GM12892 (cell line): Measurements from ENCODE around the gene TMEM167A.

ENCODE experiments used
- DNase-seq: peaks from one replicate; pipeline ENCODE4 v3.0.0; 2011; ENCODE audit not compliant: insufficient read length
- FAIRE-seq: peaks from 2 replicates; lab custom pipeline; 2011; peaks lifted over from hg19 to GRCh38; lab: Jason Lieb, UNC
- POLR2A ChIP-seq: IDR thresholded peaks from 2 replicates; pipeline ENCODE4 v1.6.1; 2011; ENCODE audit warnings: low read depth, low read length, control low read depth
- POLR2AphosphoS5 ChIP-seq: IDR thresholded peaks from 2 replicates; pipeline ENCODE4 v1.6.1; 2011; ENCODE audit warnings: low read depth, low read length, control low read depth
- TAF1 ChIP-seq: IDR thresholded peaks from 2 replicates; pipeline ENCODE4 v1.6.1; 2011; ENCODE audit warnings: low read depth, mild to moderate bottlenecking, control low read depth, low read length, borderline replicate concordance

The TMEM167A gene

GRCh38 chr5:83049370-83049885 lies 27.8 kb downstream of the TMEM167A start:
- DNase-seq (no peak), FAIRE-seq (no peak)
- no peak for TF ChIP-seq POLR2A
- no peak for TF ChIP-seq POLR2AphosphoS5
- TF ChIP-seq TAF1: no peak

GRCh38 chr5:83048811-83049210 lies 28.4 kb downstream of the TMEM167A start:
- DNase-seq (no peak), FAIRE-seq (no peak)
- TF ChIP-seq POLR2A (no peak), POLR2AphosphoS5 (no peak), TAF1 (no peak)

- no peak for FAIRE-seq
- no peak for TF ChIP-seq TAF1
- no peak for TF ChIP-seq POLR2A
- no peak for TF ChIP-seq POLR2AphosphoS5
Observed at GRCh38 chr5:83048277-83048676, 28.9 kb downstream of the TMEM167A start.

GRCh38 chr5:83044926-83045325 lies 32.3 kb downstream of the TMEM167A start:
- no peak for TF ChIP-seq POLR2A
- no peak for TF ChIP-seq POLR2AphosphoS5
- no peak for TF ChIP-seq TAF1
- FAIRE-seq: no peak

More at GRCh38 chr5:83048277-83048676, 28.9 kb downstream of the TMEM167A start:
- no peak for DNase-seq

GRCh38 chr5:83042507-83042906 lies 34.7 kb downstream of the TMEM167A start:
- no peak for FAIRE-seq
- DNase-seq: no peak
- TF ChIP-seq TAF1 (no peak), POLR2AphosphoS5 (no peak), POLR2A (no peak)

More at GRCh38 chr5:83044926-83045325, 32.3 kb downstream of the TMEM167A start:
- no peak for DNase-seq

- TF ChIP-seq POLR2AphosphoS5: no peak
- no peak for TF ChIP-seq POLR2A
- TF ChIP-seq TAF1: no peak
- no peak for FAIRE-seq
- DNase-seq: no peak
Observed at GRCh38 chr5:83038924-83039323, 38.3 kb downstream of the TMEM167A start.

- no peak for DNase-seq
- no peak for FAIRE-seq
- no peak for TF ChIP-seq TAF1
- no peak for TF ChIP-seq POLR2A
- no peak for TF ChIP-seq POLR2AphosphoS5
Observed at GRCh38 chr5:83036991-83037575, 40.1 kb downstream of the TMEM167A start.

- no peak for FAIRE-seq
- TF ChIP-seq TAF1: no peak
- no peak for TF ChIP-seq POLR2AphosphoS5
- TF ChIP-seq POLR2A: no peak
- no peak for DNase-seq
Observed at GRCh38 chr5:83035373-83036100, 41.7 kb downstream of the TMEM167A start.

- FAIRE-seq (no peak), DNase-seq (no peak)
- TF ChIP-seq POLR2A (no peak), TAF1 (no peak), POLR2AphosphoS5 (no peak)
Observed at GRCh38 chr5:83034528-83035207, 42.5 kb downstream of the TMEM167A start.

GRCh38 chr5:83034036-83034435 lies 43.2 kb downstream of the TMEM167A start:
- FAIRE-seq: no peak
- no peak for TF ChIP-seq POLR2A
- TF ChIP-seq POLR2AphosphoS5: no peak
- no peak for TF ChIP-seq TAF1
- no peak for DNase-seq

- TF ChIP-seq POLR2AphosphoS5 (no peak), POLR2A (no peak), TAF1 (no peak)
- DNase-seq (no peak), FAIRE-seq (no peak)
Observed at GRCh38 chr5:83031381-83031780, 45.8 kb downstream of the TMEM167A start.

GRCh38 chr5:83029912-83030311 lies 47.3 kb downstream of the TMEM167A start:
- TF ChIP-seq POLR2A: no peak
- no peak for TF ChIP-seq POLR2AphosphoS5
- TF ChIP-seq TAF1: no peak
- no peak for FAIRE-seq
- DNase-seq: no peak
